Measurements from ENCODE around the gene ATR.
"Not testable (repeated sequence)": the region's sequence is repeated elsewhere in the genome, so short reads cannot be mapped to it uniquely, and the experiment has no call there.

Gene ATR

DNA sequence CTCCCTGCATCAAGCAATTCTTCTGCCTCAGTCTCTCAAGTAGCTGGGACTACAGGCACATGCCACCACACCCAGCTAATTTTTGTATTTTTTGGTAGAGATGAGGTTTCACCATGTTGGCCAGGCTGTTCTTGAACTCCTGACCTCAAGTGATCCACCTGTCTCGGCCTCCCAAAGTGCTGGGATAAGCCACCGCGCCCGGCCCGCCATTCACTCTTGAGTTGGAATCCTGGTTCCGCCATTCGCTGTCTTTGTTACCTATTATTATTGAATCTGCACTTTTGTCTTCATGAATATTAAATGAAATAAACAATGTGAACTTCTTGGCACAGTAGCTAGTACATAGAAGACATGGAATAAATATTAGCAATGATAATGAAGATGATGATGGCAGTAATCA is 13.7 kb upstream of the ATR start:
- not testable (repeated sequence) for DNase-seq

DNA sequence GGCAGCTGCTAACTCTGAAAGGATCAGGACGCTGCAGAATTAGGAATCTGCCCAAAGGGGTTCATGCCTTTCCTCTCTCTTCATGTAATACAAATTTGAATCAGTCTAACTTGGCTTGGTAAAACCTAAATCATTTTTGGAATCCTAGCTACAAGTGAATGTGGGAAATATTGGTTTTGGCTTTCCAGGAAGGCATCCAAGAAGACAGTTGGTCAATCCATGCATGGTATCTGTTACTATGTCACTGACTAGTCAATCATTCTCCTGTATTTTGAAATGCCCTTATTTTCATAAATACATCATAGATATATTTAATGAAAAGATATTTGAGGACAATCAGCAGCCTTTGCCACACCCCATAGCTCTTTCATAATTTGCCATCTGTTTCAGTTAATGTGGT is 10.2 kb upstream of the ATR start:
- no peak for DNase-seq

DNA sequence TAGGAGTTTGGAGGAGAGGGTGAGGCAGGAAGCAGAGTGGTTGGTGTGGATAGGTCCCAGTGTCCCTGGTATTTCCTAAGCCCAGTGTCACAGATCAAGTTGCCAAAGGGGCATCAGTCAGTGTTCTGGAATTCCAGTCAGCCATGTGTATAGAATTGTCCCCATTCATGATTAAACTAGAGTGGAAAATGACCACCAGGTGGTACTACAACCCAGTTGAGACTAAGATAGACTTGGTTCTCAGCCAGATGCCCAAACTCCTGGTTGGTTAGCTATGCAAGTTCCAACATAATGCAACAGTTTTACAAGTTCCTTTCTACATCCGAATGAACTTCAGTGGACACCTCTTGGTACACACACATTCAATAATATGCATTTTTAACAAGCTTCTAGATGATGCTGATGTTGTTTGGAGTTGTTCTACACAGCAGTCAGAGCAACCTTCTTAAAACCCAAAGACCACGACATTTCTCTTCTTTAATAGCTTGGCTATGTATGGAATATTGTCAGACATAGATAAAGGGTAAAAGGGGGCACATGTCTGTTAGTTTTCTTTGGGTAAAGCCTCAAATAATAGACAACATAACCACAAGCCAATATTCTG is 8.4 kb upstream of the ATR start:
- peak; percentile 33 for DNase-seq

DNA sequence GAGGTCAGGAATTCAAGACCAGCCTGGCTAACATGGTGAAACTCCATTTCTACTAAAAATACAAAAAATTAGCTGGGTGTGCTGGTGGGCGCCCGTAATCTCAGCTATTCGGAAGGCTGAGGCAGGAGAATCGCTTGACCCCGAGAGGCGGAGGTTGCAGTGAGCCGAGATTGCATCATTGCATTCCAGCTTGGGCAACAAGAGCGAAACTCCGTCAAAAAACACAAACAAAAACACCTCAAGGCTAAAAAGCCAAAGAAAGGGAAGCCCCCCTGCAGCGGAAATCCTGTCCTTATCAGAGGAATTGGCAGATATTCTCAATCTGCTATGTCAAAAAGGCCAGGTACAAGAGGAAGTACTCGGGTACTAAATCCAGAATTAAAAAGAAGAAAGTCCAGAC is 2.5 kb upstream of the ATR start:
- DNase-seq: not testable (repeated sequence)

DNA sequence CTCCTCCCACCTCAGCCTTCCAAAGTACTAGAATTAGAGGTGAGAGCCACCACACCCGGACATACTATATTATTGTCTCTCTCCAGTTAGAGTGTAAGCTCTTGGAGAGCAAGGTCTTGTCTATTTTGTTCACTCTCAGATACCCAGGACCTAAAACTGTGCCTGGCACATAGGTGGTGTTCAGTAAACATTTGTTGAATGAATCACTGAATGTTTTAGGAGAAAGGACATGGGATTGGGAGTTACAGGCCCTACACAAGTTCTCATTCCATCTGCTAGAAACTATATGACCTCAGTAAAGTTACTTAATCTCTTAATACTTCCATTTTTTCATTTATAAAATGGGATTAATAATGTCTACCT is 1.5 kb upstream of the ATR start:
- DNase-seq: no peak

DNA sequence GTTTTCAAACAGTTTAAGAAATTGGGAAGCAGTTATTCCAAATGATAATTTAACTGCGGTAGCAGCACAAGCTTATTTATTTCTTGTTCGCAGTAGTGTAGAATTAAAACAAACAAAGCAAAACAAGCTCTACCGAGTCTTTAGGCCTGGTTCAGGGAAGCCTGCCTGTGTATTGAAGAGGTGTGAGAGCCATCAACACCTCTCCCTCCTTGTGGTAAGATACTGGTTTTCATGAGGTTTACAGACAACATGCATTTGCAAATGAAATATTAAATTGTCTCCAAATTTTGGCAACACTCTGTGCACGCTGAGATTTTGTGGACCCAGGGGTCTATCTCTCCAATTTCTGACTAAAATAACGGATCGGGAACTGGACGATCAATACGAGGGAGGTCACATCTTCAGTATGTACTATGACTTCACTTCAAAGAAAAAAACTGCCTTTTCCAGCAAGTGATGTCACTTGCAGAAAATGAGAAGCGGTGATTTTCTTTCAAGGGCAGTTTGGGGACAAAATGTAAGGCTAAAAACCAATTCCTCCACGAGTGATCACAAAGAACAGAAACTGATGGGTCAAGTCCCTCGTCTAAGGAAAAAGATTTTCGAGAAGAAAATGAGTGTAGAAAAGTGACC is 721 bp downstream of the ATR start:
- DNase-seq: no peak

DNA sequence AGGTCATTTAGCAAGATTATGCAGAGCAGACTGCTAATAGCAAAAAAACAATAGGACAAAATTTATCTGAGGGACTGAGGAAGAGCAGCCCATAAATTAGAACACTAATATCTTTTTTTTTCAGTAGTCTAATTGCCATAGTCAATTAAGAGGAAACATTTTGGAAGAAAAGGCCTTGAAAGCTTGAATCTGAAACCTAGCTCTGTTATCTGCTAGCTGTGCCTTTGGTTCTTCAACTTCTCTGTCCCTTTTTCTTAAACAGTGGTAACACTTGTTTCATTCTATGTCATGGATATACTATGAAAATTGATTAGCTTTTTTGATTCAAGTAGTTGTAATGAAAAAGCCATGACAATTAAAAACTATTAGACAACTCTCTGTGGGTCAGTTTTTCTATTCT is 1.7 kb downstream of the ATR start:
- no peak for DNase-seq

DNA sequence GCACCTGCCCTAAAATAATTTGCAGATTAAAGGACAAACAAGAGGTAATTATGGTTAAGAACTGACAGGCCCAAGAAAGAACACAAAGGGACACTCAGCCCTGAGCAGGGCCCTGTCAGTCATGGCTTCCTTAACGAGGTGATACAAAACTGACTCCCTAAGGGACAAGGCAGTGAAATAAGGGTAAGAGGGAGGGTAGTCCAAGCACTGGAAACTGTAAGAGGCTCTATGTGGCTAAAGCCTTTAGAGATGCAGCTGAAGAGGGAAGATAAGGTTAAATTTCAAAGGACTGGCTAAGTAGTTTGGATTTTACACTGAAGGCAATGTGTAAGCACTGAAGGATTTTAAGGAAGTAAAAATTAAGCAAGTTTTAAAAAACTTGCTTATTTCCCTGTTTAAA is 3.9 kb downstream of the ATR start:
- no peak for DNase-seq

DNA sequence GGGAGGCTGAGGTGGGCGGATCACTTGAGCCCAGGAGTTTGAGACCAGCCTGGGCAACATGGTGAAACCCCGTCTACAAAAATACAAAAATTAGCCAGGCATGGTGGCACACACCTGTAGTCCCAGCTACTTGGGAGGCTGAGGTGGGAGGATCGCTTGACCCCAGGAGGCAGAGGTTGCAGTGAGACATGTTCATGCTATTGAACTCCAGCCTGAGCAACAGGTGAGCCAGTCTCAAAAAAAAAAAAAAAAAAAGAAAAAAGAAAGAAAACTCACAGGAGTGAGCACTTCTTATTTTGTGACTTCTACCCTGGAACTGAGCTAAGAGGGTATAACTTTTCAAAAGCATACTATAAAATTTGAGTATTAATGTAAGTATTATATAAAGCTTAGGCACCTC is 4.3 kb downstream of the ATR start:
- DNase-seq: not testable (repeated sequence)

DNA sequence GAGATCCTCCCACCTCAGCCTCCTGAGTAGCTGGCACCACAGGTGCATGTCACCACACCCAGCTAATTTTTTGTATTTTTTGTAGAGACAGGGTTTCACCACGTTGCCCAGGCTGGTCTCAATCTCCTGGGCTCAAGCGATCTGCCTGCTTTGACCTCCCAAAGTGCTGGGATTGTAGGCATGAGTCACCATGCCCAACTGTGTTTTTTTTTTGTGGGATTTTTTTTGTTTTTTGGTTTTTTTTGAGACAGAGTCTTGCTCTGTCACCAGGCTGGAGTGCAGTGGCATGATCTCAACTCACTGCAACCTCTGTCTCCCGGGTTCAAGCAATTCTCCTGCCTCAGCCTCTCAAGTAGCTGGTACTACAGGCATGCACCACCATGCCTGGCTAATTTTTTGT is 9.1 kb downstream of the ATR start:
- not testable (repeated sequence) for DNase-seq

DNA sequence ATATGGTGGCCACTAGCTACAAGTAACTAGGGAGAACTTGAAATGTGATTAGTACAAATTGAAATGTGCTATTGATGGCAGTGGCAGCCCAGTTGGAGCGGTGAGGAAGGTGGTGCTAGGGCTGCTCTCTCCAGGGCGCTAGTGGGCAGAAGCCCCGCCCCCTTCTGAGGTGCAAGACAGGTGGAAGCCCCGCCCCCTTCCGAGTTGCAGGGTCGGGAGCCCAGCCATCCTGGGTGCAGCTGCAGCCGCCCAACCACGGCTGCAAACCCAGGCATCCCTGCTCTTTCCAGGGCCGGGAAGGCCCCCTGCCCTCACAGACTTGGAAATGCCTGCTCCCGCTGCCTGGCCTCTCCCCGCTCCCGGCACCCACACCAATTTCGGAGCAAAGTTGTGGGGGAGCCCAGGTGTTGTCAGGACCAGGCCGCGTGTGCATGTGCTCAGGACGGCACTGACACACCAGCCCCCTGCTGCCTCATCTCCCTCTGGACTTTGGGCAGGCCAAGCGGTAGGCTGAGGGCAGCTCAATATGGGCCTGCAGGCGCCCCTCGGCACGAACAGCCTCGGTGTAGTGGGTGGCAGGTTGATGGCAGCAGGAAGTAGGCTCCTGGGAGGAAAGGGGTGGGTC is 10.0 kb downstream of the ATR start:
- no peak for DNase-seq

DNA sequence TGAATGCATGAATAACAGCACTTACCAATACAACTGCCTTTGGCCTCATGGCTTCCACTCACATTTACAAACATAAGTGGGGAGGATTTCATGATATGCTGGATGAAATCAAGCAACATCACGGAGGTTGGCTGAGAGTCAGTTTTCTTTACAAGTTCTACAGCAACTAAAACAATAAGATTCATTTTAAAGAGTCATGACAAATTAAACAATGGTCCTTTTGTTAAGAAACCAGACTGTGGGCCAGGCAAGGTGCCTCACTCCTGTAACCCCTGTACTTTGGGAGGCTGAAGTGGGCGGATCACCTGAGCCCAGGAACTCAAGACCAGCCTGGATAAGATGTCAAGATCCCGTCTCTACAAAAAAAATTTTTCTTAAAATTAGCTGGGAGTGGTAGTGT is 12.4 kb downstream of the ATR start:
- DNase-seq: no peak

DNA sequence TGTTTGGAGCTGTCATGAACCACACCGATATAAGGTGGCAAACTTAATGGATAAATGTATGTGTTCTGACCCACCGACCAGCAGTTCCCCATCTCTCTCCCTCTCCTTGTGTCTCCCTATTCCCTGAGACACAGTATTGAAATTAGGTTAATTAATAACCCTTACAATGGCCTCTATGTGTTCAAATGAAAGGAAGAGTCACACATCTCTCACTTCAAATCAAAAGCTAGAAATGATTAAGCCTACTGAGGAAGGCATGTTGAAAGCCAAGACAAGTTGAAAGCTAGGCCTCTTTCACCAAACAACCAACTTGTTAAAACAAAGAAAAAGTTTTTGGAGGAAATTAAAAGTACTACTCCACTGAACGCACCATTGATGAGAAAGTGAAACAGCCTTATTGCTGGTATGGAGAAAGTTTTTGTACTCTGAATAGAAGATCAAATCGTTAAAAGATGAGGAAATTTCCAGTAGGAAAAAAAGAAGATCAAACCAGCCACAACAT is 15.0 kb downstream of the ATR start:
- DNase-seq: no peak

DNA sequence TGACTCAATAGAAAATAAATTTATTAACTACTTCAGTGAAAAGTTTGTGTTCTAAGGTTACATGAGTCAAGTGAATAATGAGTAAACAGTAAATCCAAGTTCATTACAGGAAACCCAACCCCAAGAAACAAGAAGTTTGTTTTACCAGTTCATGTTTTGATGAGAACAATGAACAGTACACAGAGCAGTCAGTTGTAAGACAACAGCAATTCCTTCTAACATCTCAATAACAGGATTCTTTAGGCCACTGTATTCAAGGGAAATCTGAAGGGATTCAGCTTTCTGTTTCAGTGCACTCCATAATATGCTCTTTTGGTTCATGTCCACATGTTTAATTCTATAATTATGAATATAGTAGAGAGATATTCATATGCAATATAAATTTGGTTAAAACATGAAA is 18.4 kb downstream of the ATR start:
- DNase-seq: no peak

DNA sequence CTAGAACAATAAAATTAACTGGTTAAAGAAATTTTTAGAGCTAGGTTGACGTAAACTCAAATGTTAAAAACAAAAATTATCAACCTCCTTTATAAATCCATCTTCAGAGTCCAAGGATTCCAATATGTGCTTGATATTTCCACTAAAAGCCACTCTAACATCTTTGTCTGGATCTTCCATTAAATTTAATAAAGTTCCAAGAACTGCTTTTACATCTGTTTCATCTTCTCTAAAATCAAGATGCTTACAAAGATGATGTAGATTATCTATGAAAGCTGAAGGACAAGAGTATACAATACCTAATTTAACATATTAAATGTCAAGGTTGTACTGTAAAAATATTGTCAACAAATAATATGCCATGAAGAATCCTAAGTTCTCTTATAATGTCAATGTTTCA is 24.8 kb downstream of the ATR start:
- DNase-seq: no peak

DNA sequence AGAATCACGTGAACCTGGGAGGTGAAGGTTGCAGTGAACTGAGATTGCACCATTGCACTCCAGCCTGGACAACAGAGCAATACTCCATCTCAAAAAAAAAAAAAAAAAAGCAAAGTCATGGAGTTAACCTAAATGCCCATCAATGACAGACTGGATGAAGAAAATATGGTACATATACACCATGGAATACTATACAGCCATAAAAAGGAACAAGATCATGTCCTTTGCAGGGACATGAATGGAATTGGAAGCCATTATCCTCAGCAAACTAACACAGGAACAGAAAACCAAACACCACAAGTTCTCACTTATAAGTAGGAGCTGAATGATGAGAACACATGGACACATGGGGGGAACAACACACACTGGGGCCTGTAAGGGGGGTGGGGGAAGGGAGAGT is 26.0 kb downstream of the ATR start:
- DNase-seq: not testable (repeated sequence)

DNA sequence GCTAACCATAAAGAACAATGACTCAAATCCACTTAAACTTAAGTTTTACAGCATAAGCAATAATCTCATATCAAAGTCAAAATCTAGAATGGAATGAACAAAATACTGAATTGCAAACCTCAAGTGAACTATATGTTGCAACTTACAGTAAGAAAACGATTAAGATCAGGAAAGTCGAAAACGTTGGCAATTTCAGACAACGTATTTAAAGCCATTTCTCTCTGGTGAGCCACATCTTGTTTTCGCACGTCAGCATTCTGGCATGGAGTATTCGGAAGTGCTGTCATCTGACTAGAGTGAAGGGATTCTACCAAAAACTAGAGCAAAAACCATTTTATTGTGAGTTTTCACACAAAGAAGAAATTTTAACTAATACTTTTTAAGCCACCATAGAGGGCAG is 28.5 kb downstream of the ATR start:
- DNase-seq: no peak

DNA sequence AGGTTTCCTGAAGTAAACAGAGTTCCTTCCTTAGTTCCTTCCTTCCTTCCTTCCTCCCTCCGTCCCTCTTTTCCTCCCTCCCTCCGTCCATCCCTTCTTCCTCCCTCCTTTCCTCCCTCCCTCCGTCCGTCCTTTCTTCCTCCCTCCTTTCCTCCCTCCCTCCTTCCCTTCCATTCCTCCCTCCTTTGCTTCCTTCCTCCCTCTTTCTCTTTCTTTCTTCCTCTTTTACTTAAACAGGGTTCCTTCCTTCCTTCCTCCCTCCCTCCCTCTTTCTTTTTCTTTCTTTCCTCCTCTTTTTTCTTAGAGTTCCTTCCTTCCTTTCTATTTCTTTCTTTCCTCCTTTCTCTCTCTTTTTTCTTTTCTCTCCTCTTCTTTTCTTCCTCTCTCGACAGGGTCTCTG is 35.2 kb downstream of the ATR start:
- DNase-seq: no peak

DNA sequence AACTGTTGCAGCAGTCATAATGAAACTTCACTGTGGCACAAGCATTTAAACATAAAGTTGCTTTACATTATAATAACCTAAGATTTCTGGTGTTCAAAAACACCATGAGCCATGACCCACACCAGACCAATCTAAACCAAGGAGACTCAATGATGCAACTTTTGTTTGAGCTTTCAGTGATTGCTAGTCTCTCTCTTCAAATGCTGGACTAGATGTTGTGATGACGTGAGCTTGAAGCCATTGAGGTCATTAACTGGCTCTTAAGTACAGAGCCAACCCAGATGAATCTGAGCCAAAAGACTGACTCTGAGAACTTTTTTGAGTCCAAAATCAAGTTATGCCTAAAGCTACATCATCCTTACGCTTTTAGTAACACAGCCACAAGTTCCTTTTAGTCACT is 36.5 kb downstream of the ATR start:
- no peak for DNase-seq

DNA sequence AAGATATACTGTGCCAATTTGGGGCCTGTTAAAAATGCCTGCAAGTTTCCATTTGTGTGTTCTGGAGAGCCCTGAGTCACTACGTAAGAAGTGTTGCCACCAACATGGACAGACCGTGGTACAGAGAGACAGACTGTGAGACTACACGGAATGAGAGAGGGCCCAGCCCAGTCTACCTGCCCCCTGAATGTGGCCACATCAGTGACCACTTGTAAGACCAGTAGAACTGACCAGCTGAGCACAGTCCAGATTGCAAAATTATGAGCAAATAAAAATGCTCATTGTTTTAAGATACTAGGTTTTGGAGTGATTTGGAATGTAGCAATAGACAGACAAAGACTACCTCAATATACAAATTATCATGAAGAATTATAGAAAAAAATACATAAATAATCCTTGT is 42.0 kb downstream of the ATR start:
- no peak for DNase-seq

DNA sequence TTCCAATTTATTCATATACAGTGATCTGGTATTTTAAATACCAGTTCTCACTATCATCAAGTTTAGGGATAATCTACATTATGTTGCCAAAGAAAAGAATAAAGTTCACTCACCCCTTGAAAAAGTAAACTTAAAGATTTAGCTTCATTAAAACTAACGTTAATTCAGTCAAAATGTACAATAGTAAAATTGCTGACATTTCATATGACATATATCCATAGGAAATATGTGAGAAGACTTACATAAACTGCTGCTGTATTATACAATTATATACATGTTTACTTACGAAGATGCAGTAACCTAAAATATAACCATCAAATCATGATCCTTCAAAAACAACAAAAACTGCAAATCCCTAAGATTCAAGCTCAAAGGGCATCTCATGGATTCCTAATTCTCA is 44.0 kb downstream of the ATR start:
- no peak for DNase-seq

DNA sequence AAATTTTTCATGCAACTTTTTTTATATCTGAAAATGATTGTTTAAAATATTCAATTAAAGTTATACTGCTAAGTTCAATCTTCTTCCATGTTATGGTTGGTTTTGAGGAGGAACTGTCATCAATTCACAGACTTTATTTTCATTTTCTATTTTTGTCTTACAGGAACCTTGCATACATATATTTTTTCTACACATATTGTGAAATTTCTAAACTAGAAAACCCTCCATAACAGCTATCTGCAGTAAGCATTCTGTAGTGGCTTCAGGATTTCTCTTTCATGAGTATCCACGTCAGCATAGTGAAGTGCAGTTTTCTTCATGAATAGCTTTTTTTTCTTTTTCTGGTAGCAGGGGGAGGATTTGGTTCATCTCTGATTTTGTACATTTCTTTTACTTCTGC is 48.2 kb downstream of the ATR start:
- no peak for DNase-seq

DNA sequence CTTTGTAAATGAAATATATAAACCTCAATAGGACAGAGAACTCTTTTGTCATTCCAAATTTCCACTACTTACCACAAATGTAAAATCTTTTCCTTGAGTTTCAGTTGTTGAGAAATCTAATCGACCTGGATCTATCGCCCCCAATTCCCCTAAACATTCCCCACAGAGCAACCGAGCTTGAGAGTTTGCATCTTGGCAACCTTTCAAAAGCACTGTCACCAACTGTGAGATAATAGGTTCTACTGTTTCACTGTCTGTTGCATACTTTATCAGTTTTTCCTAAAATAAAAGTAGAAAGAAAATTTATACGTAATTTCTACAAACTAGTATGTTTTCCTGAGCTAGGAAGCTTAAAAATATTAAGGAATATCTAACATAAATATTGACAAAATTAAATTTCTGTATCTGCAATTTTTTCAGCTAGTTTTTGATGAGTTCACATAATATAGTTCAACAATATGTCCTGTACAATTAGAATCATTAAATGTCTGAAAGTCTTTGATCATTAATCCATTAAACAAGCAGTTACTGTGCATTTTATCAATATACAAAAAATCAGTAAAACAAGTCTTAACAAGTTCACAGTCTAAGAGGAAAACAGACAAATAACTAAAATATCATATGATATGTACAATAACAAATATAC is 54.5 kb downstream of the ATR start:
- DNase-seq: no peak

DNA sequence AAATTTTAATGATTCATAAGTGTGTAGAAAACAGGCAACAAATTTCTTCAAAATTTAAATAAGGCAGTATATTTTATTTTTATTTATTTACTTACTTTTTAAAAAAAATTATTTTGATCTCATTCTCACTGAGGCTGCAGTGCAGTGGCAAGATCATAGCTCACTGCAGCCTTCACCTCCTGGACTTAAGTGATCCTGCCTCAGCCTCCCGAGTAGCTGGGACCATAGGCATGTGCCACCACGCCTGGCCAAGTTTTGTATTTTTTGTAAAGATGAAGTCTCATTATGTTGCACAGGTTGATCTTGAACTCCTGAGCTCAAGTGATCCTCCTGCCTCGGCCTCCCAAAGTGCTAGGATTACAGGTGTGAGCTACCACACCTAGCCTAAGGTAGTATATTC is 69.5 kb downstream of the ATR start:
- no peak for DNase-seq

Data from central memory CD4-positive, alpha-beta T cell (primary cell).